Hypothalamus (tissue), 51 donors: ENCODE measurements around the gene ANKRD12.
A peak's percentile ranks its signal among the peaks of the same experiment; 100 is the strongest.
"Not testable (repeated sequence)": the region's sequence is repeated elsewhere in the genome, so short reads cannot be mapped to it uniquely, and the experiment has no call there.

Experiments used
- DNase-seq, 51 donors: peaks; one replicate each; lab custom pipeline; 2025; lab: John Stamatoyannopoulos, UW

Gene ANKRD12

GRCh38 chr18:9139400-9140039 is 2.9 kb downstream of the ANKRD12 start:
- DNase-seq, result no peak

- DNase-seq, result no peak
Observed at GRCh38 chr18:9140381-9140780, 3.8 kb downstream of the ANKRD12 start.

- DNase-seq, result no peak
Observed at GRCh38 chr18:9140984-9141383, 4.4 kb downstream of the ANKRD12 start.

- no peak for DNase-seq
Observed at GRCh38 chr18:9146224-9146623, 9.6 kb downstream of the ANKRD12 start.

- DNase-seq, result peak in 12 of 51 donors; percentile 2 to 50 (median 16)
Observed at GRCh38 chr18:9147440-9148202, 11.0 kb downstream of the ANKRD12 start.

GRCh38 chr18:9148203-9148552 is 11.6 kb downstream of the ANKRD12 start:
- DNase-seq, result no peak

GRCh38 chr18:9150121-9150520 is 13.5 kb downstream of the ANKRD12 start:
- DNase-seq, result no peak

- DNase-seq, result no peak
Observed at GRCh38 chr18:9153256-9153655, 16.7 kb downstream of the ANKRD12 start.

- no peak for DNase-seq
Observed at GRCh38 chr18:9156604-9157249, 20.1 kb downstream of the ANKRD12 start.

GRCh38 chr18:9157806-9158205 is 21.2 kb downstream of the ANKRD12 start:
- no peak for DNase-seq

- no peak for DNase-seq
Observed at GRCh38 chr18:9160014-9160413, 23.4 kb downstream of the ANKRD12 start.

GRCh38 chr18:9162663-9163062 is 26.1 kb downstream of the ANKRD12 start:
- not testable (repeated sequence) for DNase-seq

GRCh38 chr18:9164149-9164548 is 27.6 kb downstream of the ANKRD12 start:
- DNase-seq, result not testable (repeated sequence)

GRCh38 chr18:9165883-9166282 is 29.3 kb downstream of the ANKRD12 start:
- DNase-seq, result not testable (repeated sequence)

- DNase-seq, result not testable (repeated sequence)
Observed at GRCh38 chr18:9169515-9169914, 32.9 kb downstream of the ANKRD12 start.

- DNase-seq, result not testable (repeated sequence)
Observed at GRCh38 chr18:9171919-9172318, 35.3 kb downstream of the ANKRD12 start.

GRCh38 chr18:9172506-9173127 is 36.0 kb downstream of the ANKRD12 start:
- DNase-seq, result no peak

- DNase-seq, result no peak
Observed at GRCh38 chr18:9173770-9174233, 37.2 kb downstream of the ANKRD12 start.

- DNase-seq, result no peak
Observed at GRCh38 chr18:9174302-9174701, 37.7 kb downstream of the ANKRD12 start.

- DNase-seq, result no peak
Observed at GRCh38 chr18:9175115-9175514, 38.5 kb downstream of the ANKRD12 start.

- DNase-seq, result no peak
Observed at GRCh38 chr18:9177031-9177430, 40.5 kb downstream of the ANKRD12 start.
